ENCODE measurements around the gene CSRP1.

CSRP1 gene

GRCh38 chr1:201457508-201457960, 49.4 kb downstream of the CSRP1 start:
- no peak for TF ChIP-seq CTCF (IDR thresholded peaks at IDR 0.05; ENCODE audit: low read depth, low read length)
- peak; percentile 34 to 61 for DNase-seq (ENCODE audit: low read depth in 2 of 2)
- H3K4me3 ChIP-seq (replicated peaks in 1 of 2; ENCODE audit: low read depth in 2 of 2, low read length in 2 of 2), result no peak overlapping the region

DNA sequence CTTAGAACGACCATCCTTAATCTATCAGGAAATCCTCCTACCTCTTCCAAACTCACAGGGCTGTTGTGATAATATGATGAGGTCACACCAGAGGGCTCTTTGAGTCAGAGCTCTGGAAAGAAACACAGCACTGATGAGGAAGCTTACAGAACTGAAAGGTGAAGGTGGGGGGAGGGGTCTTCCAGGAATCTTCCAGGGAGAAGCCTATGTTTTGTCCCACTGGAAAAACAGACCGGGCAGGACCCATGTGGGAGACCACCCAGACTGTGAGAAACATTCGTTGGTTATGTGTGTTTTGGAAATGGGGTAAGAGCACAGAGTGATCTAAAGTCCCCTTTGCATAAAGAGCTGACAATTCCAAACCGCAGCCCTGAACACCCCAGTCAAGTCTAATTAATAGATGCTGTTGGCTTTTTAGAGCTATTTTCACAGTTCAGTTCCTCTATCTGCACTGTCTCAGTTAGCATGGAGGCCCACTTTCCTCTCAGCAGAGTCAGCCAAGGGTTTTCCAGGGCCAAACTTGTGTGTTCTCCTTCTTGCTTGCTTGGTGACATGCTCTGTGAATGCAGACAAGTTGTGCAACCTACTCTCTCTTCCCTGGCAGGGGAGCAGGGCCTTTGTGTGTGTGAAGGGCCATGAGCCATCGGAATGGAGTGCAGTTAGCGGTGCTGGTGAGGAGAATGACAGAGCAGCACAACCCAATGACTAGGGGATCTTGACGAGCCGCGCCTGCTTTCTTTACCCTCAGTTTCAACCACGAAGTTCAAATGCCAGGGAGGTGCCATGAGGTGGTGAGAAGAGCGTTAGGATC, 50.2 kb downstream of the CSRP1 start:
- DNase-seq (ENCODE audit: low read depth in 2 of 2), result peak; percentile 96 to 99
- TF ChIP-seq CTCF (IDR thresholded peaks at IDR 0.05; ENCODE audit: low read depth, low read length), result no peak
- H3K4me3 ChIP-seq (replicated peaks in 1 of 2; ENCODE audit: low read depth in 2 of 2, low read length in 2 of 2), result no peak overlapping the region

GRCh38 chr1:201455098-201455497, 51.8 kb downstream of the CSRP1 start:
- no peak for TF ChIP-seq CTCF (IDR thresholded peaks at IDR 0.05; ENCODE audit: low read depth, low read length)
- no peak overlapping the region for H3K4me3 ChIP-seq (replicated peaks in 1 of 2; ENCODE audit: low read depth in 2 of 2, low read length in 2 of 2)
- no peak for DNase-seq (ENCODE audit: low read depth in 2 of 2)

DNA sequence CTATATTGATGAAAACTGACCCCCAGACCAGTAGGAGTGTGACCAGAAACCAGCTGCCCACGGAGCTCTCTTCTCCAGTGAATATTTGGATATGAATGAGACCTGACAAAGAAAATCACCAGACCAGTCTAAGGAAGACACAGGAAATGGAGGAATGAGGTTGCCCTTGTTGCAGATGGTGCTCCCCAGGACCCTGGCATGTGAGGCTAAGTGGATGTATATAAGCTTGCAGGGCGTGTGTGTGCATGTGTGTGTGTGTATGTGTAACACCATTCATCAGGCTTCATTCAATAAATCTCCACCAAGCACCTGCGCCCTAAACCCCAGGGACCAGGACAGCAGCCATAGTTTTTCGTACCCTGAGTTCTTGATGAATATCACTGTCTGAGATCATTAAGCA, 52.3 kb downstream of the CSRP1 start:
- TF ChIP-seq CTCF (IDR thresholded peaks at IDR 0.05; ENCODE audit: low read depth, low read length), result no peak
- DNase-seq (ENCODE audit: low read depth in 2 of 2), result no peak

DNA sequence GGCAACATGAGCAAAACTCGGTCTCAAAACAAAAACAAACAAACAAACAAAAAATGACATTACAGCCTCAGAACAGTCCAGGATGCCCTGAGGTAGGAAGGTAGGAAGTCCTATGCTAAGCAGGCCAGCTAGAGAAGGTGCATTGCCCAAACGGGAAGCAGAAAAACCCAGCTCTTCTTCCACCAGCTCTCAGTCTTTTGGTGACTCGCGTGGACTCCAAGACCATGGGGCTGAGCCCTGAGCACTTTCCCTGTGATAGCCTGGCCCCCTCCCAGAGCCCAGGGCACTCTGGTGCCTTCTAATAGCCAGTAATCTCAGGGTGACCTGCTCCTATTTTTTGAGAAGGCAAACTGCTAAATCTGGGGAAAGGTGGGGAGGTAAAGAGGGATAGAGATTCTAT, 54.1 kb downstream of the CSRP1 start:
- DNase-seq (ENCODE audit: low read depth in 2 of 2), result no peak
- TF ChIP-seq CTCF (IDR thresholded peaks at IDR 0.05; ENCODE audit: low read depth, low read length), result no peak
- H3K4me3 ChIP-seq (replicated peaks in 1 of 2; ENCODE audit: low read depth in 2 of 2, low read length in 2 of 2), result no peak overlapping the region

More for the DNA sequence above, 52.3 kb downstream of the CSRP1 start:
- H3K4me3 ChIP-seq (replicated peaks in 1 of 2; ENCODE audit: low read depth in 2 of 2, low read length in 2 of 2), result no peak overlapping the region

GRCh38 chr1:201450721-201451291, 56.1 kb downstream of the CSRP1 start:
- no peak for TF ChIP-seq CTCF (IDR thresholded peaks at IDR 0.05; ENCODE audit: low read depth, low read length)
- DNase-seq (ENCODE audit: low read depth in 2 of 2), result peak; percentile 89 to 94
- H3K4me3 ChIP-seq (replicated peaks in 1 of 2; ENCODE audit: low read depth in 2 of 2, low read length in 2 of 2), result no peak overlapping the region
